GM12875 (cell line): ENCODE results near the gene ATP11A.
"Not testable (repeated sequence)": the region's sequence is repeated elsewhere in the genome, so short reads cannot be mapped to it uniquely, and the experiment has no call there.

Experiments
- H3K4me3 ChIP-seq: one replicate; pipeline ENCODE4 v1.5.1; 2011; ENCODE audit warnings: low read depth, low read length, control low read depth
- TF ChIP-seq, protein P1 (sequence below): IDR thresholded peaks from 2 replicates; pipeline ENCODE4 v1.5.1; 2011; ENCODE audit warnings: low read depth, mild to moderate bottlenecking, control low read depth, inconsistent platforms, low read length, moderate library complexity, borderline replicate concordance; ENCODE audit not compliant: insufficient read depth

ATP11A gene

DNA sequence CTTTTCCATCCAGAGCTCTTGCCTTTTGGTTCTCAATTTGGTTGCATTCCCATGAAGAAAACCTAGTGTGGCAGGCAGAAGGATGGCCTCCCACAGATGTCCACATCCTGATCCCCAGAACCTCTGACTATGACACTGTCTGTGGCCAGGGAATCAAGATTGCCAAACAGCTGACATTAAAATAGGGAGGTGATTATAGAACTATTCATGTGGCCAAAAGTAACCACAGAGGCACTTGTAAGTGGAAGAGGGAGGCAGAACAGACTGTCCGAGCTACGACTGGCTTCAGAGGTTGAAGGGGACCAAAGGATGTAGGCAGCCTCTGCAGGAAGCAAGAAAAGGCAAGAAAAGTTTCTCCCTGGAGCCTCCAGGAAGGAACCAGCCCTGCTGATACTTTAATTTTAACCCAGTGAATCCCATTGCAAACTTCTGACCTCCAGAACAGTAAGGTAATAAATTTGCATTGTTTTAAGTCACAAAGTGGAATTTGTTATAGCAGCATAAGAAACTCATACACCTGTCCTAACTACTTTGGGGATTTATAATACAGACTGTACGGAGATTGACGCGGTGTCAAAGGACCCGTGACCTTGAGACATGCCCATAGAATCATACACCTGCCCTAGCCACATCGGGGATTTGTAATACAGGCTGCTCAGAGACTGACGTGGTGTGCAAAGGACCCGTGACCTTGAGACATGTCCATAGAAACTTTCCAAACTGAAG, 106.5 kb downstream of the ATP11A start:
- no peak overlapping the region for H3K4me3 ChIP-seq
- TF ChIP-seq, protein P1, sequence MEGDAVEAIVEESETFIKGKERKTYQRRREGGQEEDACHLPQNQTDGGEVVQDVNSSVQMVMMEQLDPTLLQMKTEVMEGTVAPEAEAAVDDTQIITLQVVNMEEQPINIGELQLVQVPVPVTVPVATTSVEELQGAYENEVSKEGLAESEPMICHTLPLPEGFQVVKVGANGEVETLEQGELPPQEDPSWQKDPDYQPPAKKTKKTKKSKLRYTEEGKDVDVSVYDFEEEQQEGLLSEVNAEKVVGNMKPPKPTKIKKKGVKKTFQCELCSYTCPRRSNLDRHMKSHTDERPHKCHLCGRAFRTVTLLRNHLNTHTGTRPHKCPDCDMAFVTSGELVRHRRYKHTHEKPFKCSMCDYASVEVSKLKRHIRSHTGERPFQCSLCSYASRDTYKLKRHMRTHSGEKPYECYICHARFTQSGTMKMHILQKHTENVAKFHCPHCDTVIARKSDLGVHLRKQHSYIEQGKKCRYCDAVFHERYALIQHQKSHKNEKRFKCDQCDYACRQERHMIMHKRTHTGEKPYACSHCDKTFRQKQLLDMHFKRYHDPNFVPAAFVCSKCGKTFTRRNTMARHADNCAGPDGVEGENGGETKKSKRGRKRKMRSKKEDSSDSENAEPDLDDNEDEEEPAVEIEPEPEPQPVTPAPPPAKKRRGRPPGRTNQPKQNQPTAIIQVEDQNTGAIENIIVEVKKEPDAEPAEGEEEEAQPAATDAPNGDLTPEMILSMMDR: no peak

DNA sequence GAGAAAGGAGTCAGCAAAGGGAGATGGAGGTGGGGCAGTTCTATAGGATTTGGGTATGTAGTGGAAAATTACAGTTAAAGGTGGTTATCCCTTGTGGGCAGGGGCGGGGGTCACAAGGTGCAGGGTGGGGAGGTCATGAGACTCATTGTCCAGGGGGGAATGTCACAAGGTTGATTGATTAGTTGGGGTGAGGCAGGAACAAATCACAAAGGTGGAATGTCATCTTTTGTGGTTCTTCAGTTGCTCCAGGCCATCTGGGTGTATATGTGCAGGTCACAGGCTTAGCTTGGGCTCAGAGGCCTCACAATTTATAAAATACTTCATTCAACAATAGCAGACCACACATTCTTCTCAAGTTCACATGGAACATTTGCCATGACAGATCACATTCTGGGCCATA, 109.6 kb downstream of the ATP11A start:
- TF ChIP-seq, protein P1: no peak
- no peak overlapping the region for H3K4me3 ChIP-seq

DNA sequence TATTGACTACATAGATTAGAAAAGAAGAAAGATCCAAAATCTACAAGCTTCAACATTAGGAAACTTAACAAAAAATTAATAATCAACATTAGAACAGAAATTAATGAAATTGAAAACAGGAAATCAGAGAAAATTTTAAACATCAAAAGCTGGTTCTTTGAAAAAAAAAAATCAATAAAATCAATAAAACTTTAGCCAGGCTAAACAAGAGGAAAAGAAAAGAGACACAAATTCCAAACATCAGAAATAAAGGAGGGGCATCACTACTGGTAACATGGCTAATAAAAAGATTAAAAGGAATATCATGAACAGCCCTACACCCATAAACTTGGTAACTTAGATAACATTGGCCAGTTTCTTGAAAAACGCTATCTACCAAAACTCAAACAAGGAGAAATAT, 110.2 kb downstream of the ATP11A start:
- TF ChIP-seq, protein P1: no peak
- H3K4me3 ChIP-seq: no peak overlapping the region

DNA sequence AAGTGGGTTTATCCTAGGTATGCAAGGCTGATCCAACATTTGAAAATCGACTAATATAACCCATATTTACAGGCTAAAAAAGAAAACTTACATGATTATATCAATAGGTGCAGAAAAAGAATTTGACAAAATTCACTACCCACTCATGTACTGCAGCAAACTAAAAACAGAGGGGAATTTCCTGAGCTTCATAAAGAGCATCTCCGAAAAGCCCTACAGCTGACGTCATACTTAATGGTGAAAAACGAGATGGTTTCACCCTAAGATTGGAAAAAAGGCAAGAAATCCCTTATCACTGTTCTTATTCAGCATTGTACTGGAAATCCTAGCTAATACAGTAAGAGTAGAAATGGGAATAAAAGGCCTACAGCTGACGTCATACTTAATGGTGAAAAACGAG, 111.0 kb downstream of the ATP11A start:
- not testable (repeated sequence) for H3K4me3 ChIP-seq

DNA sequence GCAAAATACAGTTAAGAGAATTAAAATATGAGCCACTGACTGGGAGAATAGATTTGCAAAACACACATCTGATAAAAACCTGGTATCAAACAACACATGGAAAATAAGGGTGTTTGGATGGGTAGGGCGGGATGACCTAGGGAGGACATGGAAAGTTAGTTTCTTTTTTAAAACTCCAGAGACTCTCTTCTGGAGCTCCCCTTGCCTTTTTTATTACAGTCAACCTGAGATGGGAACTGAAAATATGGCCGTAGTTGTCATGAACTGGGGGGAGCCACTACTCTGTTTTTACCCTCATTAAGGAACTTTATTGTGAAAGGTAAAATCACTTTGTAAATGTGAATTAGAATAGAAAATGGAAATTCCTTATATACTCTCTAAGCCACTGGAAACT, 113.0 kb downstream of the ATP11A start:
- no peak overlapping the region for H3K4me3 ChIP-seq

DNA sequence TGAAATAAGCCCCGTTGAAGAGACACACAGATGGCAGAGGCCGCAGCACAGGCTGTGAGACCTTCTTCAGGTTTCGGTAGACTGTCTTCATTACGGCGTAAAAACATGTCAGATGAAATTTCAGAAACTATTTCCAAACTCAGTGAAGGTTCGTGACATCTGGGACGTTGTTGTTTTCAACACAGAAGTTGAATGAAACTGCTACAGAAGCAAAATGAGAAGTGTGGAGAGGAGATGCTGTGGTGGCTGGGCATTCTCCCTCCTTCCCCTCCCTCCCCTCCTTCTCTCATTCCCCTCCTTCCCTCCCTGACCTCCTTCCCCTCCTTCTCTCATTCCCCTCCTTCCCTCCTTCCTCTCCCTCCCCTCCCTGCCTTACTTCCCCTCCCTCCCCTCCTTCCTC, 113.6 kb downstream of the ATP11A start:
- TF ChIP-seq, protein P1: no peak
- peak overlapping the region; percentile 29 for H3K4me3 ChIP-seq

More for the DNA sequence above, 113.0 kb downstream of the ATP11A start:
- TF ChIP-seq, protein P1: no peak

DNA sequence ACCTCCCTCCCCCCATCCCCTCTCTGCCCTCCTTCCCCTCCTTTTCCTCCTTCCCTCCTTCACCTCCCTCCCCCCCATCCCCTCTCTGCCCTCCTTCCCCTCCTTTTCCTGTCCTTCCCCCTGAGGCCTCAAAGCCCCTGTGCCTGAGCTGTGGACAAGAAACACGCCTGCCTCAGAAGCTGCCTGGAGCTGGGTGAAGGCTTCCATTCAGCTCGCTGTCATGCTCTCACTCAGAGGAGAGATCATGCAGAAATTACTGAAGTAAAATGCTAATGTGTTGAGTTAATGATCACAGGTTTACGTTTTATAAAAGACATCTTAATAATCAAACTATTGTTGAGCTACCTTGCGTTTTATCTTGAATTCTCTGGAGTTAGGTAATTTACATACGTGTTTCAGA, 114.5 kb downstream of the ATP11A start:
- H3K4me3 ChIP-seq: no peak overlapping the region
- TF ChIP-seq, protein P1: no peak
